Lower lobe of right lung (tissue), 2 donors: ENCODE measurements around the gene PLA2G4E. TPM values are rescaled to one million over a fixed set of nuclear protein-coding genes. Genes with fewer than 3 reads are reported as not detected.
A peak's percentile ranks its signal among the peaks of the same experiment; 100 is the strongest.

Experiments
- ATAC-seq, 2 donors: fragments of 200-7000 bp; cut with Tn5 transposase; one replicate each; pipeline ENCODE4 v1.9.1; 2020 to 2022; ENCODE audit warnings: mild to moderate bottlenecking in 2 of 2, moderate library complexity in 2 of 2
- DNase-seq: peaks from one replicate; pipeline ENCODE4 v3.0.0-alpha.2; 2020
- H3K27ac ChIP-seq: fragments of 200-600 bp; one replicate; pipeline ENCODE4 v1.8.0; 2022
- H3K27me3 ChIP-seq: fragments of 200-600 bp; one replicate; pipeline ENCODE4 v1.8.0; 2022; ENCODE audit warnings: low read depth
- H3K36me3 ChIP-seq: fragments of 200-600 bp; one replicate; pipeline ENCODE4 v1.8.0; 2022; ENCODE audit warnings: mild to moderate bottlenecking
- H3K4me1 ChIP-seq: fragments of 200-600 bp; one replicate; pipeline ENCODE4 v1.8.0; 2022
- H3K4me3 ChIP-seq: fragments of 200-600 bp; one replicate; pipeline ENCODE4 v1.8.0; 2022; ENCODE audit warnings: mild to moderate bottlenecking
- H3K9me3 ChIP-seq: fragments of 200-600 bp; one replicate; pipeline ENCODE4 v1.8.0; 2022
- CTCF ChIP-seq: fragments of 200-600 bp; IDR thresholded peaks from one replicate; pipeline ENCODE4 v1.8.0; 2022; ENCODE audit warnings: antibody characterized with exemption, mild to moderate bottlenecking
- intact Hi-C: fragments of 100-400 bp; cut with DNase I; formaldehyde crosslinking; loops from one replicate; pipeline ENCODE4 v1.11.0; 2022
- total RNA-seq: library from RNA; stranded (reverse); fragmentation: NEBNext Ultra II Directional; extraction: Animal tissue kit (Norgen Biotek cat#: 25700); gene quantifications from one replicate; pipeline ENCODE4 v1.2.1, GENCODE V29; 2021
- donor health status: DM: no; HTN: yes; CAD: no; lungs with severe emphysema.

PLA2G4E gene
- total RNA-seq, 1 donor from 2014 or later: 1.1 TPM

DNA sequence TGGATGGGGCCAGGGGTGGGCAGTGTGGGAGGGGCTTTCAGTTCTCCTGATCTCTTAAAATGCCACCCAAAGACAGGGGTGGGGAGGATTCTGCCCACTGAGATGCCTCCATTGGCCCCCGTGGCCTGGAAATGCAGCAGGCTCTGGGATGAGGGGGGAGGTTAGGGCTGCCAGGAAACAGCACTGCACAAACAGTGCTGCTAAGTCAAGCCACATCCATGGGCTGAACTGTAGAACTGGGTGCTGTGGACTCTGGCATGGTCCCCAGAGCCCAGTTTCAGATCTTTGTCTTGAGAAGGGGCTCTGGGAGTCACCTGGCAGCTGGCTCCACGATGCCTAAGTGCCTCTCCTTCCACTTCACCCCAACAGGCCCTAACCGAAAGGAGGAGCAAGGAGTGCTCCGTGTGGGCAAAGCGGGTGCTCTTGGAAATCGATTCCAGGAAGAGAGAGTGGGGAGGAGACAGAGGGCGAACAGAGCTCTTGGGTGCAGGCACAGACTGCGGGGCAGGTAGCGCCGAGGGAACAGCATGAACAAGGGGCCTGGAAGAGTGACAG, 7.8 kb downstream of the PLA2G4E start:
- Histone ChIP-seq H3K4me1 (no peaks in the 10 kb centered on the region), H3K27me3 (no peaks in the 10 kb centered on the region), H3K27ac (peak overlapping the region; percentile 53), H3K9me3 (no peaks in the 10 kb centered on the region), H3K36me3 (no peaks in the 10 kb centered on the region), H3K4me3 (no peak overlapping the region)
- intact Hi-C loops: no loop called here
- no peak for TF ChIP-seq CTCF
- DNase-seq (peak; percentile 59), ATAC-seq (peak; percentile 79 to 87)

GRCh38 chr15:42012241-42012640, 8.6 kb downstream of the PLA2G4E start:
- no peaks in the 10 kb centered on the region for H3K4me1 ChIP-seq
- H3K9me3 ChIP-seq: no peaks in the 10 kb centered on the region
- DNase-seq: peak; percentile 79
- no peak overlapping the region for H3K4me3 ChIP-seq
- H3K27ac ChIP-seq: peak overlapping the region; percentile 53
- H3K36me3 ChIP-seq: no peaks in the 10 kb centered on the region
- H3K27me3 ChIP-seq: no peaks in the 10 kb centered on the region
- ATAC-seq: peak; percentile 85 to 89
- no peak for TF ChIP-seq CTCF
- intact Hi-C loops: no loop called here

GRCh38 chr15:42011074-42011473, 9.8 kb downstream of the PLA2G4E start:
- H3K27me3 ChIP-seq: no peaks in the 10 kb centered on the region
- no peaks in the 10 kb centered on the region for H3K9me3 ChIP-seq
- H3K27ac ChIP-seq: no peak overlapping the region
- no peak for ATAC-seq
- H3K4me1 ChIP-seq: no peaks in the 10 kb centered on the region
- no peak for TF ChIP-seq CTCF
- H3K4me3 ChIP-seq: no peak overlapping the region
- no peaks in the 10 kb centered on the region for H3K36me3 ChIP-seq
- no peak for DNase-seq
- intact Hi-C loops: no loop called here

GRCh38 chr15:42010434-42010833, 10.4 kb downstream of the PLA2G4E start:
- ATAC-seq (no peak), DNase-seq (no peak)
- H3K36me3 ChIP-seq: no peaks in the 10 kb centered on the region
- no peaks in the 10 kb centered on the region for H3K27me3 ChIP-seq
- intact Hi-C loops: no loop called here
- TF ChIP-seq CTCF: no peak
- H3K4me1 ChIP-seq: no peaks in the 10 kb centered on the region
- no peak overlapping the region for H3K27ac ChIP-seq
- H3K9me3 ChIP-seq: no peaks in the 10 kb centered on the region
- H3K4me3 ChIP-seq: no peak overlapping the region

DNA sequence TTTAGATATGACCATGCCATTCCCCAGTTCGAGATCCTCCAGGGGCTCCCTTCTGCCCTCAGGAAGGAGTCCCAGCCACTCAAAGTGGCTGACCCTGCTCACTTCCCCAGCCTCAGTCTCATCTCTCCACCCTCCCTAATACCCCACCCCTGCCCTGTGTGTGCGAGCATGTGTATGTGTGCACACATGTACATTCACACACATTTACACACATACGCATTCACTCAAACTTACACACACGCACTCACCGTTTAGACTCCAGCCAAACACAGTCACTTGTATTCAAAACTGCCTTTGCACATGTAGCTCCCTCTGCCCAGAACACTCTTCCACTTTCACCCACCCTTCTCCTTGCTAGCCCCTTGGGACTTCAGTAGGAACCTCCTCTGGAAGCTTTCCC, 11.4 kb downstream of the PLA2G4E start:
- intact Hi-C loops: no loop called here

More for the DNA sequence above, 11.4 kb downstream of the PLA2G4E start:
- Histone ChIP-seq H3K27me3 (no peaks in the 10 kb centered on the region), H3K27ac (no peak overlapping the region), H3K4me1 (no peaks in the 10 kb centered on the region), H3K9me3 (no peaks in the 10 kb centered on the region), H3K36me3 (no peaks in the 10 kb centered on the region), H3K4me3 (no peak overlapping the region)
- ATAC-seq (no peak), DNase-seq (no peak)
- no peak for TF ChIP-seq CTCF
